ENCODE results near the gene DDAH2.

DNA sequence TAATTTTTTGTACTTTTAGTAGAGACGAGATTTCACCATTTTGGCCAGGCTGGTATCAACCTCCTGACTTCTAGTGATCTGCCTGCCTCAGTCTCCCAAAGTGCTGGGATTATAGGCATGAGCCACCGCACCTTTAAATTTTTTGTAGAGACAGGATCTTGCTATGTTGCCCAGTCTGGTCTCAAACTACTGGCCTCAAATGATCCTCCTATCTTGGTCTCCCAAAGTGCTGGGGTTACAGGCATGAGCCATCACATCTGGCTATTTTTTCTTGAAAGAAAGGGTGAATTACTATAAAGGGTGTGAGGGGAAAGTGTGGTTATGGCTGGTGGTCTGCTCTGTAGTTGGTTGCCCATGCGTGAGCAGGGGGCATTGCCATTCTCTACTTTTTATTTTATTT is 20.9 kb downstream of the DDAH2 start:
- TF ChIP-seq, protein P1, sequence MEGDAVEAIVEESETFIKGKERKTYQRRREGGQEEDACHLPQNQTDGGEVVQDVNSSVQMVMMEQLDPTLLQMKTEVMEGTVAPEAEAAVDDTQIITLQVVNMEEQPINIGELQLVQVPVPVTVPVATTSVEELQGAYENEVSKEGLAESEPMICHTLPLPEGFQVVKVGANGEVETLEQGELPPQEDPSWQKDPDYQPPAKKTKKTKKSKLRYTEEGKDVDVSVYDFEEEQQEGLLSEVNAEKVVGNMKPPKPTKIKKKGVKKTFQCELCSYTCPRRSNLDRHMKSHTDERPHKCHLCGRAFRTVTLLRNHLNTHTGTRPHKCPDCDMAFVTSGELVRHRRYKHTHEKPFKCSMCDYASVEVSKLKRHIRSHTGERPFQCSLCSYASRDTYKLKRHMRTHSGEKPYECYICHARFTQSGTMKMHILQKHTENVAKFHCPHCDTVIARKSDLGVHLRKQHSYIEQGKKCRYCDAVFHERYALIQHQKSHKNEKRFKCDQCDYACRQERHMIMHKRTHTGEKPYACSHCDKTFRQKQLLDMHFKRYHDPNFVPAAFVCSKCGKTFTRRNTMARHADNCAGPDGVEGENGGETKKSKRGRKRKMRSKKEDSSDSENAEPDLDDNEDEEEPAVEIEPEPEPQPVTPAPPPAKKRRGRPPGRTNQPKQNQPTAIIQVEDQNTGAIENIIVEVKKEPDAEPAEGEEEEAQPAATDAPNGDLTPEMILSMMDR (IDR thresholded peaks at IDR 0.05) = no peak
- TF ChIP-seq ZFX (IDR thresholded peaks at IDR 0.05; ENCODE audit: borderline replicate concordance) = no peak

Data from 22Rv1 (cell line).